Subcutaneous abdominal adipose tissue (tissue), 5 donors: ENCODE results near the gene TTLL4.

Source experiments
- H3K27ac ChIP-seq: one replicate; pipeline ENCODE4 v1.7.0; 2013; ENCODE audit warnings: low read depth, mild to moderate bottlenecking, inconsistent platforms, low read length, moderate library complexity
- H3K27me3 ChIP-seq, 5 donors: one replicate each; pipeline ENCODE4 v1.7.0; 2013; ENCODE audit warnings: low read length in 5 of 5, inconsistent platforms in 1 of 5; ENCODE audit not compliant: control insufficient read depth in 5 of 5, insufficient read depth in 4 of 5
- H3K36me3 ChIP-seq, 5 donors: one replicate each; pipeline ENCODE4 v1.7.0; 2013; ENCODE audit warnings: low read length in 5 of 5; ENCODE audit not compliant: control insufficient read depth in 5 of 5, insufficient read depth in 5 of 5
- H3K4me1 ChIP-seq, 5 donors: one replicate each; pipeline ENCODE4 v1.7.0; 2013; ENCODE audit warnings: low read length in 5 of 5, mild to moderate bottlenecking in 3 of 5, moderate library complexity in 1 of 5; ENCODE audit not compliant: control insufficient read depth in 5 of 5, insufficient read depth in 5 of 5
- H3K4me3 ChIP-seq, 5 donors: one replicate each; pipeline ENCODE4 v1.7.0; 2013; ENCODE audit warnings: low read length in 5 of 5, low read depth in 1 of 5
- H3K9ac ChIP-seq, 5 donors: one replicate each; pipeline ENCODE4 v1.7.0; 2013; ENCODE audit warnings: low read length in 5 of 5, mild to moderate bottlenecking in 4 of 5, moderate library complexity in 3 of 5
- H3K9me3 ChIP-seq, 5 donors: one replicate each; pipeline ENCODE4 v1.7.0; 2013; ENCODE audit warnings: low read length in 5 of 5; ENCODE audit not compliant: control insufficient read depth in 5 of 5
- donor health status: healthy.
- donor health status: healthy.
- donor health status: healthy.
- donor health status: healthy.
- donor health status: healthy.

Gene TTLL4, protein sequence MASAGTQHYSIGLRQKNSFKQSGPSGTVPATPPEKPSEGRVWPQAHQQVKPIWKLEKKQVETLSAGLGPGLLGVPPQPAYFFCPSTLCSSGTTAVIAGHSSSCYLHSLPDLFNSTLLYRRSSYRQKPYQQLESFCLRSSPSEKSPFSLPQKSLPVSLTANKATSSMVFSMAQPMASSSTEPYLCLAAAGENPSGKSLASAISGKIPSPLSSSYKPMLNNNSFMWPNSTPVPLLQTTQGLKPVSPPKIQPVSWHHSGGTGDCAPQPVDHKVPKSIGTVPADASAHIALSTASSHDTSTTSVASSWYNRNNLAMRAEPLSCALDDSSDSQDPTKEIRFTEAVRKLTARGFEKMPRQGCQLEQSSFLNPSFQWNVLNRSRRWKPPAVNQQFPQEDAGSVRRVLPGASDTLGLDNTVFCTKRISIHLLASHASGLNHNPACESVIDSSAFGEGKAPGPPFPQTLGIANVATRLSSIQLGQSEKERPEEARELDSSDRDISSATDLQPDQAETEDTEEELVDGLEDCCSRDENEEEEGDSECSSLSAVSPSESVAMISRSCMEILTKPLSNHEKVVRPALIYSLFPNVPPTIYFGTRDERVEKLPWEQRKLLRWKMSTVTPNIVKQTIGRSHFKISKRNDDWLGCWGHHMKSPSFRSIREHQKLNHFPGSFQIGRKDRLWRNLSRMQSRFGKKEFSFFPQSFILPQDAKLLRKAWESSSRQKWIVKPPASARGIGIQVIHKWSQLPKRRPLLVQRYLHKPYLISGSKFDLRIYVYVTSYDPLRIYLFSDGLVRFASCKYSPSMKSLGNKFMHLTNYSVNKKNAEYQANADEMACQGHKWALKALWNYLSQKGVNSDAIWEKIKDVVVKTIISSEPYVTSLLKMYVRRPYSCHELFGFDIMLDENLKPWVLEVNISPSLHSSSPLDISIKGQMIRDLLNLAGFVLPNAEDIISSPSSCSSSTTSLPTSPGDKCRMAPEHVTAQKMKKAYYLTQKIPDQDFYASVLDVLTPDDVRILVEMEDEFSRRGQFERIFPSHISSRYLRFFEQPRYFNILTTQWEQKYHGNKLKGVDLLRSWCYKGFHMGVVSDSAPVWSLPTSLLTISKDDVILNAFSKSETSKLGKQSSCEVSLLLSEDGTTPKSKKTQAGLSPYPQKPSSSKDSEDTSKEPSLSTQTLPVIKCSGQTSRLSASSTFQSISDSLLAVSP

GRCh38 chr2:218710687-218711549 is at the start of gene TTLL4:
Gene TTLL4, plus strand, starts transcription at chr2:218710835. Its CDS starts 26,842 bp downstream, at chr2:218737677.
- Histone ChIP-seq H3K9ac (peak within 1 kb of the TSS; percentile 66 to 92 (median 89)), H3K4me1 (peaks cover 0 to 18% (median 15%) of the 10 kb centered on the region in 5 donors), H3K9me3 (no peaks in the 10 kb centered on the region), H3K36me3 (peaks cover 0 to 2% (median under 1%) of the 10 kb centered on the region in 5 donors), H3K4me3 (peak within 1 kb of the TSS; percentile 80 to 90 (median 84)), H3K27me3 (no peaks in the 10 kb centered on the region), H3K27ac (peak within 1 kb of the TSS; percentile 91)

DNA sequence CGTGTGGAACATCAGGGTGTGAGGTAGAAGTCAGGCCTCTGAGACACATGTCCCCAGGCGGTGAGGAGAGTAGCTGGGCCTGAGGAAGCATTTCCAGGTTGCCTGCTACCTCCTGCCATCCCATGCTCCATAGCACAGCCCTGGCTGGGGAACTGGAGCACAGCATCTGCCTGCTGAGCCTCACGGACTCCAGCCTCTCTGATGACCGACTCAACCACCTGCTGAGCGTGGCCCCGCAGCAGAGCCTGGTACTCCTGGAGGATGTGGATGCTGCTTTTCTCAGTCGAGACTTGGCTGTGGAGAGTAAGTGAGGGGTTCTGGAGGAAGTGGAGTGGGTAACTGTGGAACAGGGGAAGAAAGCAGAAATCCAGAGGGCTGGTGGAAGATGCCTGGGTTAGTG is 48.3 kb upstream of the TTLL4 start:
- Histone ChIP-seq H3K27me3 (no peaks in the 10 kb centered on the region), H3K9ac (no peak overlapping the region), H3K4me1 (peaks cover 5 to 23% (median 19%) of the 10 kb centered on the region in 5 donors), H3K9me3 (no peaks in the 10 kb centered on the region), H3K27ac (no peak overlapping the region), H3K4me3 (no peak overlapping the region), H3K36me3 (peaks cover 4 to 55% (median 54%) of the 10 kb centered on the region in 5 donors)

DNA sequence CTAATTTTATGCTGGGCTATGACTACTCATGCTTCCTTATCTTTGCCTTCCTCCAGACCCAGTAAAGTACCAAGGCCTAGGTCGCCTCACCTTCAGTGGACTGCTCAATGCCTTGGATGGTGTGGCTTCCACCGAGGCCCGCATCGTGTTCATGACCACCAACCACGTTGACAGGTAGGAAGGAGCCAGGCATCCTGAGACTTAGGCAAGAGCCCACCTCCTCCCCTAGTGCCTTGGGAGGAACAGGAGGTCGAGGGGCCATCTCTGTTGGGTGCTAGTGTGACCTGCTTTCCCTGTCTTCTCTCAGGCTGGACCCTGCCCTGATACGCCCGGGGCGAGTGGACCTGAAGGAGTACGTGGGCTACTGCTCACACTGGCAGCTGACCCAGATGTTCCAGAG is 47.8 kb upstream of the TTLL4 start:
- H3K9me3 ChIP-seq = no peaks in the 10 kb centered on the region
- peaks cover 5 to 23% (median 19%) of the 10 kb centered on the region in 5 donors for H3K4me1 ChIP-seq
- no peak overlapping the region for H3K4me3 ChIP-seq
- H3K9ac ChIP-seq = no peak overlapping the region
- no peaks in the 10 kb centered on the region for H3K27me3 ChIP-seq
- no peak overlapping the region for H3K27ac ChIP-seq
- H3K36me3 ChIP-seq = peaks cover 7 to 59% (median 58%) of the 10 kb centered on the region in 5 donors

GRCh38 chr2:218663901-218664300 is 46.7 kb upstream of the TTLL4 start:
- H3K4me1 ChIP-seq = peaks cover 5 to 13% (median 12%) of the 10 kb centered on the region in 5 donors
- no peaks in the 10 kb centered on the region for H3K27me3 ChIP-seq
- no peak overlapping the region for H3K9ac ChIP-seq
- H3K9me3 ChIP-seq = no peaks in the 10 kb centered on the region
- H3K27ac ChIP-seq = no peak overlapping the region
- no peak overlapping the region for H3K4me3 ChIP-seq
- H3K36me3 ChIP-seq = peaks cover 7 to 67% (median 65%) of the 10 kb centered on the region in 5 donors

GRCh38 chr2:218664653-218665052 is 46.0 kb upstream of the TTLL4 start:
- Histone ChIP-seq H3K27me3 (no peaks in the 10 kb centered on the region), H3K4me1 (peaks cover 5 to 9% (median 7%) of the 10 kb centered on the region in 5 donors), H3K4me3 (no peak overlapping the region), H3K9me3 (no peaks in the 10 kb centered on the region), H3K36me3 (peaks cover 7 to 67% (median 65%) of the 10 kb centered on the region in 5 donors), H3K9ac (no peak overlapping the region), H3K27ac (no peak overlapping the region)

DNA sequence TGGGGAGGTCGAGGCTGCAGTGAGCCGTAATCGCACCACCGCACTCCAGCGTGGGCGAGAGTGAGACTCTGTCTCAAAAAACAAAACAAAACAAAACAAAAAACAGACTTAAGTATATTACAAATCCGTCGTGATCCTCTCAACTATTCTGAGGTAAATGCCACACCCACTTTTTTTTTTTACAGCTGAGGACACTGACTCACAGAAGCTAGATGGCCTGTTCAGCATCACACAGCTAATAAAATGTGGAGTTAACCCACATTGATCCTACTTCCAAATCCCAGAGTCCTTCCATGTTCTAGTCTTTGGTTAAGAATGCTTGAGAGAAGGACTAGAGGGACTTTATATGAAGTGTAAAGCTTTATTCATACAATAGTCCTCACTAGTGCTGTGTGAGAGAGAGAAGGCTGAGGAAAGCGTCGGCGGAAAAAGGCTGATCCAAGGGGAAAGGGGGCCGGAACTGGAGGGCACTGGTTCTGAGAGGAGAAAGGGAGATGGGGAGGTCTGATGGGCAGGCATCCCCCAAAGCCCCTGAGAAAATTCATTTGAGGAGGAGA is 39.5 kb upstream of the TTLL4 start:
- Histone ChIP-seq H3K9ac (peak overlapping the region; percentile 74 to 94 (median 86)), H3K9me3 (no peaks in the 10 kb centered on the region), H3K27ac (peak overlapping the region; percentile 65), H3K4me1 (peaks cover 6 to 22% (median 19%) of the 10 kb centered on the region in 5 donors), H3K27me3 (no peaks in the 10 kb centered on the region), H3K36me3 (peaks cover 3 to 29% (median 24%) of the 10 kb centered on the region in 5 donors), H3K4me3 (peak overlapping the region; percentile 82 to 98 (median 96))

GRCh38 chr2:218671654-218672566 is 38.7 kb upstream of the TTLL4 start, which contains the start of the genes RNF25 and STK36:
Gene RNF25, minus strand, starts transcription at chr2:218672002. Its CDS starts 32 bp downstream, at chr2:218671970.
Gene STK36, plus strand, starts transcription at chr2:218672086. Its CDS starts 744 bp downstream, at chr2:218672830.
- Histone ChIP-seq H3K9me3 (no peaks in the 10 kb centered on the region), H3K9ac (peak within 1 kb of the TSS; percentile 74 to 94 (median 86)), H3K4me1 (peaks cover 6 to 22% (median 19%) of the 10 kb centered on the region in 5 donors), H3K36me3 (peaks cover 3 to 26% (median 21%) of the 10 kb centered on the region in 5 donors), H3K4me3 (peak within 1 kb of the TSS; percentile 82 to 98 (median 96)), H3K27me3 (no peaks in the 10 kb centered on the region), H3K27ac (peak within 1 kb of the TSS; percentile 65)

DNA sequence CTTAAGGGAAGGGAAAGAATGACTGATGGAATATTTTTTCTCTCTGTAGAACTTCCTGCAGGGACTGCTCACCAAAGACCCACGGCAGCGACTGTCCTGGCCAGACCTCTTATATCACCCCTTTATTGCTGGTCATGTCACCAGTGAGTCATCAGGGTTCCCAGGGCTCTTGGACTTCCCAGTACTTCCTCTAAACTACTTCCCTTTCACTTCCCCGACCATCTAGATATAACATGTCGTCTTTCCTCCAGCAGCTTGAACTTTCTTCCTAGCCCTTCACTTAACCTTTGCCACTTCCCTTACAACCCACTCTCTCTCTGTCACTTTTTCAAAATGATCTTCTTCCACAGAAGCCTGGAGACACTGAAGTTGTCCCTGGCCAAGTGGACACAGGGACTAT is 31.5 kb upstream of the TTLL4 start:
- peaks cover 4 to 44% (median 25%) of the 10 kb centered on the region in 5 donors for H3K36me3 ChIP-seq
- H3K4me1 ChIP-seq = no peaks in the 10 kb centered on the region
- H3K27me3 ChIP-seq = no peaks in the 10 kb centered on the region
- no peaks in the 10 kb centered on the region for H3K9me3 ChIP-seq
- H3K9ac ChIP-seq = no peak overlapping the region
- no peak overlapping the region for H3K27ac ChIP-seq
- H3K4me3 ChIP-seq = no peak overlapping the region
